ENCODE data around the gene CD63. TPM values are rescaled to one million over a fixed set of nuclear protein-coding genes. Genes with fewer than 3 reads are reported as not detected.
A peak's percentile ranks its signal among the peaks of the same experiment; 100 is the strongest.

Gene CD63
- total and polyA plus RNA-seq, 2 of the 13 experiments (the other 11 are each of a cell fraction or from before 2014, with no cell fraction given), result 234 to 277 TPM

DNA sequence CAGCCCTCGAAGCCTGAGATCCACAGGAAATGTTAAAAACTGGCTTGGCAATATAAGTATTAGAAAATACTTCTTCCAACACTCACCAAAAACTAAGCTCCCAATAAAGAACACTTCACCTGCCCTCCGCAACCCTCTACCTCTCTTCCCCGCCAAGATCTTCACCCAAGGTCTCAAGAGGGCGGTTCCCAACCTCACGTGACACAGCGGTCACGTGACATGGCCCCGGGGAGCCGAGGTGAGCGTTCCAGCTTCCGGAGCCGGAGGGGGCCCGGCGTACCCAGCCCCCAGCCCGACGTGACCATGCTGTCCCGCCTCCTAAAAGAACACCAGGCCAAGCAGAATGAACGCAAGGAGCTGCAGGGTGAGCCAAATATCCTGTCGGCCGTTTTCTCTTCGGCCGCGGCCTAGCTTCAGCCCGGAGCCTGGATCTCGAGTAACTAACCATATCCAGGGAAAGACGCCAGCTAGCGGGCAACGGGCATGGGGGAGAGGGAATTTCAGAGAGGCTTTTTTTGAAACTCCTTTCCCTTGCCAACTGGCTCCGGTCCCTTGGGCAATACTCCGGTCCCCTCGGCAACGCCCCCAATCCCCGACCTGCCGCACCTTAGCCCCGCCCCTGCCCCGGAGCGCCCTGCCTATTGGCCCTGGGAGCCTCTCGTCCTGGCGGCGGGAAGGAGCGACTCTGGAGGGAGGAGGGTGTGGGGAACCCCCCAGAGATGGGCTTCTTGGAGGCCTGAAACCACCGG is 12.8 kb downstream of the CD63 start, which contains the start of gene BLOC1S1 (continued):
- TF ChIP-seq ZNF614 (CRISPR knock-in tag; IDR thresholded peaks at IDR 0.05; ENCODE audit: borderline replicate concordance) (peak; percentile 79; the same call in 1 of the 2 replicates), CEBPB (IDR thresholded peaks at IDR 0.05; ENCODE audit: borderline replicate concordance, low read depth, low read length) (peak; percentile 40; the same call in 1 of the 2 replicates), ZNF329 (CRISPR knock-in tag; IDR thresholded peaks at IDR 0.05; ENCODE audit: low read depth) (0 out of 2 replicates have a peak, but pooled peaks have one; percentile 29), ZNF501 (CRISPR knock-in tag; IDR thresholded peaks at IDR 0.05) (peak; percentile 70; the same call in 1 of the 2 replicates), KMT2A (CRISPR knock-in tag; IDR thresholded peaks at IDR 0.05) (no peak), HNRNPH1 (optimal IDR thresholded peaks at IDR 0.05; ENCODE audit: low read depth, low read length) (no peak), HHEX (CRISPR knock-in tag; IDR thresholded peaks at IDR 0.05) (no peak), SP140L (CRISPR knock-in tag; IDR thresholded peaks at IDR 0.05; ENCODE audit: borderline replicate concordance) (no peak; the same call in 1 of the 2 replicates), GABPA (IDR thresholded peaks at IDR 0.05; ENCODE audit: low read depth, low read length) (peak; percentile 34; the same call in 1 of the 2 replicates), GABPA (CRISPR knock-in tag; IDR thresholded peaks at IDR 0.05; ENCODE audit: low read depth) (peak; percentile 85), CBX1 (IDR thresholded peaks at IDR 0.05; ENCODE audit: low read depth) (peak; percentile 69), ZNF331 (CRISPR knock-in tag; IDR thresholded peaks at IDR 0.05) (peak; percentile 64; the same call in 1 of the 2 replicates), SRF (IDR thresholded peaks at IDR 0.05; ENCODE audit: low read depth, low read length) (no peak), MED8 (CRISPR knock-in tag; IDR thresholded peaks at IDR 0.05; ENCODE audit: insufficient replicate concordance) (peak; percentile 46), RORA (CRISPR knock-in tag; IDR thresholded peaks at IDR 0.05) (no peak), DPF2 (CRISPR knock-in tag; IDR thresholded peaks at IDR 0.05; ENCODE audit: borderline replicate concordance, low read depth) (no peak), JUND (CRISPR knock-in tag; IDR thresholded peaks at IDR 0.05) (no peak)
- TF ChIP-seq, protein P1, sequence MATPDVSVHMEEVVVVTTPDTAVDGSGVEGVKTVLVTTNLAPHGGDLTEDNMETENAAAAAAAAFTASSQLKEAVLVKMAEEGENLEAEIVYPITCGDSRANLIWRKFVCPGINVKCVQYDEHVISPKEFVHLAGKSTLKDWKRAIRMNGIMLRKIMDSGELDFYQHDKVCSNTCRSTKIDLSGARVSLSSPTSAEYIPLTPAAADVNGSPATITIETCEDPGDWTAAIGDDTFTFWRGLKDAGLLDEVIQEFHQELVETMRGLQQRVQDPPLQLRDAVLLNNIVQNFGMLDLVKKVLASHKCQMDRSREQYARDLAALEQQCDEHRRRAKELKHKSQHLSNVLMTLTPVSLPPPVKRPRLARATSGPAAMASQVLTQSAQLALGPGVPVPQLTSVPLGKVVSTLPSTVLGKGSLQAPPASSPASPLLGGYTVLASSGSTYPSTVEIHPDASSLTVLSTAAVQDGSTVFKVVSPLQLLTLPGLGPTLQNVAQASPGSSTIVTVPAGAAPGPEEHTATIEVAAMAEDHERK (CRISPR knock-in tag; IDR thresholded peaks at IDR 0.05; ENCODE audit: low read depth), result 0 out of 2 replicates have a peak, but pooled peaks have one; percentile 30
- TF ChIP-seq, protein P2, sequence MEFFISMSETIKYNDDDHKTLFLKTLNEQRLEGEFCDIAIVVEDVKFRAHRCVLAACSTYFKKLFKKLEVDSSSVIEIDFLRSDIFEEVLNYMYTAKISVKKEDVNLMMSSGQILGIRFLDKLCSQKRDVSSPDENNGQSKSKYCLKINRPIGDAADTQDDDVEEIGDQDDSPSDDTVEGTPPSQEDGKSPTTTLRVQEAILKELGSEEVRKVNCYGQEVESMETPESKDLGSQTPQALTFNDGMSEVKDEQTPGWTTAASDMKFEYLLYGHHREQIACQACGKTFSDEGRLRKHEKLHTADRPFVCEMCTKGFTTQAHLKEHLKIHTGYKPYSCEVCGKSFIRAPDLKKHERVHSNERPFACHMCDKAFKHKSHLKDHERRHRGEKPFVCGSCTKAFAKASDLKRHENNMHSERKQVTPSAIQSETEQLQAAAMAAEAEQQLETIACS (CRISPR knock-in tag; IDR thresholded peaks at IDR 0.05), result no peak
- TF ChIP-seq, protein P3, sequence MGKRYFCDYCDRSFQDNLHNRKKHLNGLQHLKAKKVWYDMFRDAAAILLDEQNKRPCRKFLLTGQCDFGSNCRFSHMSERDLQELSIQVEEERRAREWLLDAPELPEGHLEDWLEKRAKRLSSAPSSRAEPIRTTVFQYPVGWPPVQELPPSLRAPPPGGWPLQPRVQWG (CRISPR knock-in tag; IDR thresholded peaks at IDR 0.05; ENCODE audit: borderline replicate concordance, low read depth), result no peak
- TF ChIP-seq, protein P4, sequence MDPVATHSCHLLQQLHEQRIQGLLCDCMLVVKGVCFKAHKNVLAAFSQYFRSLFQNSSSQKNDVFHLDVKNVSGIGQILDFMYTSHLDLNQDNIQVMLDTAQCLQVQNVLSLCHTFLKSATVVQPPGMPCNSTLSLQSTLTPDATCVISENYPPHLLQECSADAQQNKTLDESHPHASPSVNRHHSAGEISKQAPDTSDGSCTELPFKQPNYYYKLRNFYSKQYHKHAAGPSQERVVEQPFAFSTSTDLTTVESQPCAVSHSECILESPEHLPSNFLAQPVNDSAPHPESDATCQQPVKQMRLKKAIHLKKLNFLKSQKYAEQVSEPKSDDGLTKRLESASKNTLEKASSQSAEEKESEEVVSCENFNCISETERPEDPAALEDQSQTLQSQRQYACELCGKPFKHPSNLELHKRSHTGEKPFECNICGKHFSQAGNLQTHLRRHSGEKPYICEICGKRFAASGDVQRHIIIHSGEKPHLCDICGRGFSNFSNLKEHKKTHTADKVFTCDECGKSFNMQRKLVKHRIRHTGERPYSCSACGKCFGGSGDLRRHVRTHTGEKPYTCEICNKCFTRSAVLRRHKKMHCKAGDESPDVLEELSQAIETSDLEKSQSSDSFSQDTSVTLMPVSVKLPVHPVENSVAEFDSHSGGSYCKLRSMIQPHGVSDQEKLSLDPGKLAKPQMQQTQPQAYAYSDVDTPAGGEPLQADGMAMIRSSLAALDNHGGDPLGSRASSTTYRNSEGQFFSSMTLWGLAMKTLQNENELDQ (CRISPR knock-in tag; IDR thresholded peaks at IDR 0.05; ENCODE audit: borderline replicate concordance), result no peak
- TF ChIP-seq, protein P5, sequence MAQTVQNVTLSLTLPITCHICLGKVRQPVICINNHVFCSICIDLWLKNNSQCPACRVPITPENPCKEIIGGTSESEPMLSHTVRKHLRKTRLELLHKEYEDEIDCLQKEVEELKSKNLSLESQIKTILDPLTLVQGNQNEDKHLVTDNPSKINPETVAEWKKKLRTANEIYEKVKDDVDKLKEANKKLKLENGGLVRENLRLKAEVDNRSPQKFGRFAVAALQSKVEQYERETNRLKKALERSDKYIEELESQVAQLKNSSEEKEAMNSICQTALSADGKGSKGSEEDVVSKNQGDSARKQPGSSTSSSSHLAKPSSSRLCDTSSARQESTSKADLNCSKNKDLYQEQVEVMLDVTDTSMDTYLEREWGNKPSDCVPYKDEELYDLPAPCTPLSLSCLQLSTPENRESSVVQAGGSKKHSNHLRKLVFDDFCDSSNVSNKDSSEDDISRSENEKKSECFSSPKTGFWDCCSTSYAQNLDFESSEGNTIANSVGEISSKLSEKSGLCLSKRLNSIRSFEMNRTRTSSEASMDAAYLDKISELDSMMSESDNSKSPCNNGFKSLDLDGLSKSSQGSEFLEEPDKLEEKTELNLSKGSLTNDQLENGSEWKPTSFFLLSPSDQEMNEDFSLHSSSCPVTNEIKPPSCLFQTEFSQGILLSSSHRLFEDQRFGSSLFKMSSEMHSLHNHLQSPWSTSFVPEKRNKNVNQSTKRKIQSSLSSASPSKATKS (CRISPR knock-in tag; IDR thresholded peaks at IDR 0.05), result no peak

Measured in HepG2 (cell line).